OCI-LY3 (cell line): ENCODE results near the gene ARRDC2.

Experiments used
- H2AFZ ChIP-seq: fragments of 200-600, 300-600 bp; shearing (Covaris generic); 2 replicates; pipeline ENCODE4 v1.6.0; 2014; ENCODE audit warnings: antibody characterized with exemption, low read depth, low read length
- H3K27ac ChIP-seq: fragments of 200-600, 300-600 bp; sonication (generic); 2 replicates; pipeline ENCODE4 v1.5.1; 2014; ENCODE audit warnings: mild to moderate bottlenecking, low read length, moderate library complexity, mixed read lengths
- H3K27me3 ChIP-seq: fragments of 200-600, 300-600 bp; sonication (generic); 2 replicates; pipeline ENCODE4 v1.6.1; 2014; ENCODE audit warnings: low read depth, low read length, mixed read lengths
- H3K36me3 ChIP-seq: fragments of 200-600, 300-600 bp; sonication (generic); replicated peaks from 2 replicates; pipeline ENCODE3; 2014; ENCODE audit warnings: low read depth, low read length, mixed read lengths
- H3K4me1 ChIP-seq: fragments of 300-600, 200-600 bp; sonication (generic); 2 replicates; pipeline ENCODE4 v1.6.1; 2014; ENCODE audit warnings: low read length, mixed read lengths
- H3K4me2 ChIP-seq: fragments of 200-600, 300-600 bp; sonication (generic); 2 replicates; pipeline ENCODE4 v1.6.1; 2014; ENCODE audit warnings: low read length, mixed read lengths
- H3K4me3 ChIP-seq: fragments of 300-600, 200-600 bp; sonication (generic); 2 replicates; pipeline ENCODE4 v1.5.1; 2014; ENCODE audit warnings: antibody characterized with exemption, mild to moderate bottlenecking, low read length, moderate library complexity
- H3K79me2 ChIP-seq: fragments of 300-600, 200-600 bp; shearing (Covaris generic); 2 replicates; pipeline ENCODE4 v1.6.1; 2014; ENCODE audit warnings: mild to moderate bottlenecking, low read length, mixed read lengths
- H3K9ac ChIP-seq: fragments of 300-600, 200-600 bp; shearing (Covaris generic); 2 replicates; pipeline ENCODE4 v1.6.0; 2014; ENCODE audit warnings: mild to moderate bottlenecking, low read length, moderate library complexity
- H3K9me3 ChIP-seq: fragments of 200-600, 300-600 bp; shearing (Covaris generic); 2 replicates; pipeline ENCODE4 v1.6.1; 2014; ENCODE audit warnings: low read length, mixed read lengths; ENCODE audit not compliant: insufficient read depth
- H4K20me1 ChIP-seq: fragments of 200-600, 300-600 bp; sonication (generic); 2 replicates; pipeline ENCODE4 v1.6.1; 2016; ENCODE audit warnings: low read length, mixed read lengths; ENCODE audit not compliant: insufficient read depth
- EZH2phosphoT487 ChIP-seq: fragments of 200-600 bp; shearing (Covaris generic); IDR thresholded peaks from 2 replicates; pipeline ENCODE4 v1.6.1; 2018; ENCODE audit warnings: antibody characterized with exemption, mixed run types, low read depth
- TF ChIP-seq, protein P1 (sequence below): fragments of 200-600, 300-600 bp; sonication (generic); IDR thresholded peaks from 2 replicates; pipeline ENCODE4 v1.5.1; 2014; ENCODE audit warnings: antibody characterized with exemption, low read length, low read depth

Gene ARRDC2

GRCh38 chr19:18059902-18060301 lies 51.9 kb downstream of the ARRDC2 start:
- peaks cover 11% of the 10 kb centered on the region for H3K4me1 ChIP-seq
- TF ChIP-seq EZH2phosphoT487, result no peak
- TF ChIP-seq, protein P1, sequence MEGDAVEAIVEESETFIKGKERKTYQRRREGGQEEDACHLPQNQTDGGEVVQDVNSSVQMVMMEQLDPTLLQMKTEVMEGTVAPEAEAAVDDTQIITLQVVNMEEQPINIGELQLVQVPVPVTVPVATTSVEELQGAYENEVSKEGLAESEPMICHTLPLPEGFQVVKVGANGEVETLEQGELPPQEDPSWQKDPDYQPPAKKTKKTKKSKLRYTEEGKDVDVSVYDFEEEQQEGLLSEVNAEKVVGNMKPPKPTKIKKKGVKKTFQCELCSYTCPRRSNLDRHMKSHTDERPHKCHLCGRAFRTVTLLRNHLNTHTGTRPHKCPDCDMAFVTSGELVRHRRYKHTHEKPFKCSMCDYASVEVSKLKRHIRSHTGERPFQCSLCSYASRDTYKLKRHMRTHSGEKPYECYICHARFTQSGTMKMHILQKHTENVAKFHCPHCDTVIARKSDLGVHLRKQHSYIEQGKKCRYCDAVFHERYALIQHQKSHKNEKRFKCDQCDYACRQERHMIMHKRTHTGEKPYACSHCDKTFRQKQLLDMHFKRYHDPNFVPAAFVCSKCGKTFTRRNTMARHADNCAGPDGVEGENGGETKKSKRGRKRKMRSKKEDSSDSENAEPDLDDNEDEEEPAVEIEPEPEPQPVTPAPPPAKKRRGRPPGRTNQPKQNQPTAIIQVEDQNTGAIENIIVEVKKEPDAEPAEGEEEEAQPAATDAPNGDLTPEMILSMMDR, result no peak
- H3K27me3 ChIP-seq, result no peaks in the 10 kb centered on the region
- H3K9ac ChIP-seq, result no peak overlapping the region
- no peak overlapping the region for H3K27ac ChIP-seq
- no peaks in the 10 kb centered on the region for H3K9me3 ChIP-seq
- no peaks in the 10 kb centered on the region for H4K20me1 ChIP-seq
- no peak overlapping the region for H2AFZ ChIP-seq
- H3K79me2 ChIP-seq, result no peaks in the 10 kb centered on the region
- no peaks in the 10 kb centered on the region for H3K36me3 ChIP-seq
- no peak overlapping the region for H3K4me2 ChIP-seq
- H3K4me3 ChIP-seq, result no peak overlapping the region

DNA sequence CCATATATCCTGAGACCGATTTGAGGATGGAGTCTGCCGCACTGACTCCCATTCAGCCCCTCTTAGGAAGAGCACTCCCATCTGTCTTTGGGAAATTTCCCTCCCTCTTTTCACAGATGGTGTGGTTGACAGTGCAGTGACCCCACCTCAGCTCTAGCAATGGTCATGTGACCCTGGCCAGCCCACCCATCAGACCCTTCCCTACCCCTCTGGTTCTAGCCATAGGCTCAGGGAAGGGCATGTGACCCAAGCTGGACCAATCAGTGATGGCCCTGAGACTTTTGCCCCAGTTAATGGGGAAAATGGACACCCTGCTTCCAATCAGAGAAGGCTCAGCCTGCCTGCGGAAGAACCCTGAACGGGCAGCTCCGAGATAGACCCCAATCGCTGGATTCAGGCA lies 52.5 kb downstream of the ARRDC2 start:
- no peaks in the 10 kb centered on the region for H3K36me3 ChIP-seq

DNA sequence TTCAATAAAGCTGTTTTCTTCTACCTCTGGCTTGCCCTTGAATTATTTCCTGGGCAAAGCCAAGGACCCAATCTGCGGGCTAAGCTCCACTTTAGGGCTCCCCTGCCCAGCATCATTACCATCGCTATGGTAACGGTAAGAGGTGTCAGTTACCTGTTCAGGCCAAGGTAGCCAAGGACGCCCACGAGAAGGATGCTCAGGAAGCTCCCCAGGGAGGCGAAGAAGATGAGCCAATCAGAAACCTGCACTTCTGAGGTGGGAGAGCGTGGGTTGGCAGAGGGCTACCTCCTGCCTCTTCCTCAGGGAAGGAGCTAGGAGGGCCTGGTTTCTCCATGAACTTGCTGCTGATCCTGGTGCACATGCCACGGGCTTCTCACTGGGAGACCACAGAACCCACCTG lies 54.1 kb downstream of the ARRDC2 start:
- Histone ChIP-seq H3K4me1 (peaks cover 12% of the 10 kb centered on the region), H3K36me3 (no peaks in the 10 kb centered on the region), H3K4me2 (no peak overlapping the region), H2AFZ (no peak overlapping the region), H3K79me2 (no peaks in the 10 kb centered on the region), H3K4me3 (no peak overlapping the region), H3K9me3 (no peaks in the 10 kb centered on the region), H3K9ac (no peak overlapping the region), H4K20me1 (no peaks in the 10 kb centered on the region), H3K27me3 (no peaks in the 10 kb centered on the region), H3K27ac (no peak overlapping the region)
- no peak for TF ChIP-seq EZH2phosphoT487
- TF ChIP-seq, protein P1, result no peak

More for the DNA sequence above, 52.5 kb downstream of the ARRDC2 start:
- peaks cover 12% of the 10 kb centered on the region for H3K4me1 ChIP-seq
- TF ChIP-seq, protein P1, result no peak
- TF ChIP-seq EZH2phosphoT487, result no peak
- H2AFZ ChIP-seq, result no peak overlapping the region
- no peak overlapping the region for H3K27ac ChIP-seq
- no peak overlapping the region for H3K4me3 ChIP-seq
- no peak overlapping the region for H3K4me2 ChIP-seq
- H4K20me1 ChIP-seq, result no peaks in the 10 kb centered on the region
- no peaks in the 10 kb centered on the region for H3K9me3 ChIP-seq
- no peaks in the 10 kb centered on the region for H3K79me2 ChIP-seq
- H3K9ac ChIP-seq, result no peak overlapping the region
- H3K27me3 ChIP-seq, result no peaks in the 10 kb centered on the region

DNA sequence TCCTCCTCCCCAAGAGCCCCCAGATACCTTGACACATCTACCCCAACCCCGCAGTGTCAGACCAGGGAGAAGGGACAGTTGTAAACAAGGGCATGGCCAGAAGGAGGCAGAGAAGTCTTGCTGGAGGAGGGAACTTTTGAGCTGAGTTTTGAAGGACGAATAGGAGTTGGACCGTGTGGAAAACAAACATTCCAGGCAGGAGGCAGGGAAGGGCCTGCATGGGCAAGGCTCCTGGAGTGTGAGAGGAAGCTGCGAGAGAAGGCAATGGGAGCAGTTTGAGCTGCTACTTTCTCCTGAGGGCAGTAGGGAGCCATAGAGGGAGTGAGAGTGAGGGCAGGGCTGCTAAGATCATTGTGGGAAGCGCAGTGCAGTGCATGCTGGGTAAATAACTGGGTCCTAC lies 55.5 kb downstream of the ARRDC2 start:
- Histone ChIP-seq H4K20me1 (no peaks in the 10 kb centered on the region), H3K27ac (no peak overlapping the region), H3K9me3 (no peaks in the 10 kb centered on the region), H3K9ac (no peak overlapping the region), H2AFZ (no peak overlapping the region), H3K4me1 (peaks cover 7% of the 10 kb centered on the region), H3K27me3 (no peaks in the 10 kb centered on the region), H3K4me2 (no peak overlapping the region), H3K36me3 (no peaks in the 10 kb centered on the region), H3K79me2 (no peaks in the 10 kb centered on the region), H3K4me3 (no peak overlapping the region)
- TF ChIP-seq, protein P1, result peak; percentile 63
- no peak for TF ChIP-seq EZH2phosphoT487
